OCI-LY3 (cell line): ENCODE measurements around the gene RBM6.

Experiments
- CTCF ChIP-seq: fragments of 200-600, 300-600 bp; sonication (generic); IDR thresholded peaks from 2 replicates; pipeline ENCODE4 v1.5.1; 2014; ENCODE audit warnings: antibody characterized with exemption, low read length, low read depth
- EZH2phosphoT487 ChIP-seq: fragments of 200-600 bp; shearing (Covaris generic); IDR thresholded peaks from 2 replicates; pipeline ENCODE4 v1.6.1; 2018; ENCODE audit warnings: antibody characterized with exemption, mixed run types, low read depth

GRCh38 chr3:50028346-50028745 lies 88.4 kb downstream of the RBM6 start:
- no peak for TF ChIP-seq EZH2phosphoT487
- TF ChIP-seq CTCF = no peak
